Measurements from ENCODE around the gene SBF2. TPM values are rescaled to one million over a fixed set of nuclear protein-coding genes. Genes with fewer than 3 reads are reported as not detected.
A peak's percentile ranks its signal among the peaks of the same experiment; 100 is the strongest.

Gene SBF2
- total RNA-seq, 4 donors from 2014 or later = 19.3 to 28.1 (median 25.8) TPM

DNA sequence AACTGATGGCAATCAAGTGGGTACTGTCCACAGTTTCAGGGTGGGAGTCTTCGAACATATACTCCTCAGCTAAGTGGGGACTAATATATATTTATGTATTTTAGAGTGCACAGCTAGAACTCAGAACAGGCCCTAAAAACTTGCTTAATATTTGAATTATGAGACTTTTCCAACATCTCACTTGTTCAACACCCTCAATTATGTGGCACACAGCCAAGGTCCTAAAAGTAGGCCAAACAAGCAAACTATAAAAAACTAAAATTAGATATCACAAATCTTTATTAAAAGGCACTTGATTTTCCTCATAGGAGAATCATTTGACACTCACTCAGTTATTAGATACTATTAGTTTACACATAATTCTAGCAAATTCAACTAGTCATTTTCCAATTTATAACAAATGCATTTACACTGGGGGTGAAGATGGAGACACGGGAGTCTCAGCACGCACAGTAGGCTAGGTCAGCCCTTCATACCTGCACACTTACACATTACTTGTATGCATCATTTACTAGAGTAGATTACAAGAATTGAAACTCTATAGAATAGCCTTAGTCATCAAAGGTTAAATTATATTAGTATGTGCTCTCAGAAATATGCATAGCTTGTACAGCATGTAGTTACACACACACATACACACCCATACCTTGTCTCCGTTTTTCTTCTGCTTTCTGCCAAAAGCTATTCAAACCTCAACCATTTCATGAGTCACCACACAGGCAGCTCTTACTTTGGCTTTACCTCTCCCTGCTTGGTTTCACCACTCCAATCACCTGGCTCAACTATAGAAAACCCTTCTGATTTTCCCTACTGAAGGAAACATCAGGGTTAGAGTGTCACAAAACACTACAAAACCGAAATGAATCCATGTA lies 171.5 kb downstream of the SBF2 start:
- H3K4me1 ChIP-seq = peaks cover 21 to 48% of the 10 kb centered on the region in 2 donors

DNA sequence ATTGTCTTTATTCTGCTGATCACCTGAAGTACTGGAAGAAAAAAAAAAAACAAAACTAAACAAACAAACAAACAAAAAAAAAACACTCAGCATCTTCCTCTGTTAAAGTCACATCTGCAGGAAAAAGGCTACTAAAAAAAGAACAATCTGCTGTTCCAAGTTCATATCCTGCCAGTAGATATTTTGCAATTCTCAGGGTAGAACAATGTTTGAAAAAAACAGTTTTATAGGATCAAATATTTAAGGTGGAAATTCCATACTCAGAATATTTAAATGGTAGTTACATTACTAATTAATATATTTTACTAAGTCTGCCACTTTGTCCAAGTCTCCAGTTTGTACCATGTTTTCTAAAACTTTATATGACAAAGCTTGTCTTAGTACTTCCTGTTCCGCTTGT lies 175.2 kb downstream of the SBF2 start:
- peaks cover 21 to 42% of the 10 kb centered on the region in 2 donors for H3K4me1 ChIP-seq
- intact Hi-C loops (cut with DNase I; ENCODE audit: low total_unique reads) = loop anchor here (5.0 kb wide), 1 partner anchor 188 kb away; the partner anchor contains the start of gene ADM
- TF ChIP-seq, protein P1, sequence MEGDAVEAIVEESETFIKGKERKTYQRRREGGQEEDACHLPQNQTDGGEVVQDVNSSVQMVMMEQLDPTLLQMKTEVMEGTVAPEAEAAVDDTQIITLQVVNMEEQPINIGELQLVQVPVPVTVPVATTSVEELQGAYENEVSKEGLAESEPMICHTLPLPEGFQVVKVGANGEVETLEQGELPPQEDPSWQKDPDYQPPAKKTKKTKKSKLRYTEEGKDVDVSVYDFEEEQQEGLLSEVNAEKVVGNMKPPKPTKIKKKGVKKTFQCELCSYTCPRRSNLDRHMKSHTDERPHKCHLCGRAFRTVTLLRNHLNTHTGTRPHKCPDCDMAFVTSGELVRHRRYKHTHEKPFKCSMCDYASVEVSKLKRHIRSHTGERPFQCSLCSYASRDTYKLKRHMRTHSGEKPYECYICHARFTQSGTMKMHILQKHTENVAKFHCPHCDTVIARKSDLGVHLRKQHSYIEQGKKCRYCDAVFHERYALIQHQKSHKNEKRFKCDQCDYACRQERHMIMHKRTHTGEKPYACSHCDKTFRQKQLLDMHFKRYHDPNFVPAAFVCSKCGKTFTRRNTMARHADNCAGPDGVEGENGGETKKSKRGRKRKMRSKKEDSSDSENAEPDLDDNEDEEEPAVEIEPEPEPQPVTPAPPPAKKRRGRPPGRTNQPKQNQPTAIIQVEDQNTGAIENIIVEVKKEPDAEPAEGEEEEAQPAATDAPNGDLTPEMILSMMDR (IDR thresholded peaks at IDR 0.05 in 4 of 5, conservative IDR thresholded peaks at IDR 0.05 in 1 of 5) = no peak
- no peak for TF ChIP-seq POLR2A (IDR thresholded peaks at IDR 0.05)

More for the DNA sequence above, 171.5 kb downstream of the SBF2 start:
- ATAC-seq (no peak), DNase-seq (no peak)
- H3K4me3 ChIP-seq = no peak overlapping the region
- intact Hi-C loops (cut with DNase I; ENCODE audit: low total_unique reads) (no loop called here), in situ Hi-C loops (cut with MboI; ENCODE audit: low sequenced_read_pairs in 4 of 4) (loop anchor here in 1 of 4 donors (25.0 kb wide), 1 partner anchor 190 kb away; the partner anchor contains the start of gene ADM)
- no peaks in the 10 kb centered on the region for H3K27me3 ChIP-seq
- no peaks in the 10 kb centered on the region for H3K36me3 ChIP-seq
- H3K9me3 ChIP-seq = no peaks in the 10 kb centered on the region
- TF ChIP-seq, protein P1 (IDR thresholded peaks at IDR 0.05 in 4 of 5, conservative IDR thresholded peaks at IDR 0.05 in 1 of 5) = no peak
- TF ChIP-seq POLR2A (IDR thresholded peaks at IDR 0.05) = no peak
- H3K27ac ChIP-seq = peak overlapping the region in 2 of 4 donors; percentile 19 to 35

DNA sequence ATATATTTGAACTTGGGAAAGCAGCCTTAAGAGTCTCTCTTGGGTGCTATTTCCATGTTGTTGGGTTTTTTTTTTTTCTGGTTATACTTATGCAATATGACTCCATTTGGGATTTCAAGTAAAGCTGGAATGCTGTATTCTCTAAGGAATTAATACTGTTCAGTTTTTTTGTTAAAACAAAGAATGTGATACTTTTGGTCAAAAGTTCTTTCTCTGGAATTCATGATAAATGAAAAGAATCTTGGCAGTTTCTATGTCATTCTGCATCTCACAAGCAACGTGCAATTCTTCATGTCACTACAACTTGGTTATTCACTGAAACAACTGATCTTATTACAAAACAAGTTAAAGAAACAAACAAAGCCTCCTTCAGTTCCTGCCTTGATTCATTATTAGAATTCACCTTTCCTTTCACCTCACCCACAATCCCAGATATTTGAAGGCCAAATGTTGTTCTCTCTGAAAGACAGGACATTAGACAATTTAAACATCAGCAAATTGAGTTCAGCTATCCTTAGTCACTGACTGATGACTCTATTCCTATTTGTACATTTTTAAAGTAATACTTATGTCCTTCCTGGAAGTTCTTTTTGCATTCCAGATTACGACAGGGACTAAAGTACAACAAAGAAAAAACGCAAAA lies 176.2 kb downstream of the SBF2 start:
- Histone ChIP-seq H3K27me3 (no peaks in the 10 kb centered on the region), H3K4me1 (peaks cover 21 to 34% of the 10 kb centered on the region in 2 donors), H3K36me3 (no peaks in the 10 kb centered on the region), H3K9me3 (no peaks in the 10 kb centered on the region), H3K4me3 (no peak overlapping the region), H3K27ac (peak overlapping the region; percentile 51 to 72 (median 56))
- intact Hi-C loops (cut with DNase I; ENCODE audit: low total_unique reads) = loop anchor here (5.0 kb wide), 1 partner anchor 189 kb away; the partner anchor contains the start of gene ADM
- ATAC-seq = peak; percentile 50 to 61
- in situ Hi-C loops (cut with MboI; ENCODE audit: low sequenced_read_pairs in 4 of 4) = loop anchor here in 1 of 4 donors (25.0 kb wide), 1 partner anchor 194 kb away; the partner anchor contains the start of gene ADM
- DNase-seq = no peak
- TF ChIP-seq, protein P1 (IDR thresholded peaks at IDR 0.05 in 4 of 5, conservative IDR thresholded peaks at IDR 0.05 in 1 of 5) = no peak
- TF ChIP-seq POLR2A (IDR thresholded peaks at IDR 0.05) = no peak

More for the DNA sequence above, 175.2 kb downstream of the SBF2 start:
- in situ Hi-C loops (cut with MboI; ENCODE audit: low sequenced_read_pairs in 4 of 4) = loop anchor here in 1 of 4 donors (25.0 kb wide), 1 partner anchor 193 kb away; the partner anchor contains the start of gene ADM
- Histone ChIP-seq H3K27me3 (no peaks in the 10 kb centered on the region), H3K9me3 (no peaks in the 10 kb centered on the region), H3K36me3 (no peaks in the 10 kb centered on the region), H3K27ac (peak overlapping the region; percentile 51 to 72 (median 56)), H3K4me3 (no peak overlapping the region)
- ATAC-seq (peak in 1 of 2 donors; percentile 62), DNase-seq (no peak)

DNA sequence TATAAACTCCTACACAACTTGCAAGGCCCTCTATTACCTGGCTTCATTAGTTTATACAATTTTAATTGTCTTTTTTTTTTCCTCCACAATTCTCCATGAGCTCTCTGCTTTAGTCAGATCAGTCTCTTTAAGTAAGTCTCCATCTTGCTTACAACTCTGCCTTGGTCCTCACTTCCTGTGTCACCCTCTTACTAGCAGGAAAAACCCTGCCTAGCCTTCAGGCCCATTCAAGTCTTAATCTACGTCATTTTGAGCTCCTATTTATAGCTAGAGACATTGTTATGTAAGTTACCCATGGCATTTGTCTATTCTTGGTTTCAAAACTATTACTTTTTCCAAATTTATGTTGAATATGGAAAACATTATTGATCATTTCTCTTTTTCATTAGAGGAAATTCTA lies 177.4 kb downstream of the SBF2 start:
- intact Hi-C loops (cut with DNase I; ENCODE audit: low total_unique reads) = loop anchor here (5.0 kb wide), 1 partner anchor 191 kb away; the partner anchor contains the start of gene ADM
- ATAC-seq = no peak

More for the DNA sequence above, 177.4 kb downstream of the SBF2 start:
- in situ Hi-C loops (cut with MboI; ENCODE audit: low sequenced_read_pairs in 4 of 4) = loop anchor here in 1 of 4 donors (25.0 kb wide), 1 partner anchor 196 kb away; the partner anchor contains the start of gene ADM
- no peaks in the 10 kb centered on the region for H3K9me3 ChIP-seq
- DNase-seq = no peak
- no peak overlapping the region for H3K4me3 ChIP-seq
- no peaks in the 10 kb centered on the region for H3K27me3 ChIP-seq
- H3K36me3 ChIP-seq = no peaks in the 10 kb centered on the region
- TF ChIP-seq, protein P1 (IDR thresholded peaks at IDR 0.05 in 4 of 5, conservative IDR thresholded peaks at IDR 0.05 in 1 of 5) = no peak
- no peak for TF ChIP-seq POLR2A (IDR thresholded peaks at IDR 0.05)
- peak overlapping the region in 2 of 4 donors; percentile 54 to 72 for H3K27ac ChIP-seq
- H3K4me1 ChIP-seq = peaks cover 21 to 22% of the 10 kb centered on the region in 2 donors

Measured in gastrocnemius medialis (tissue), 4 donors.